Sigmoid colon (tissue), 7 donors: ENCODE results near the gene PRSS48. TPM values are rescaled to one million over a fixed set of nuclear protein-coding genes. Genes with fewer than 3 reads are reported as not detected.

Experiments used
- DNase-seq: peaks from one replicate; pipeline ENCODE4 v3.0.0-alpha.2; 2019
- H3K27ac ChIP-seq, 4 donors: fragments of 200-600 bp; sonication (generic); one replicate each; pipeline ENCODE4 v1.5.1; 2016 to 2019; ENCODE audit warnings: mild to moderate bottlenecking in 1 of 4
- H3K27me3 ChIP-seq, 3 donors: fragments of 200-600 bp; sonication (generic); one replicate each; pipeline ENCODE4 v1.5.1; 2019; ENCODE audit warnings: mild to moderate bottlenecking in 1 of 3
- H3K36me3 ChIP-seq, 4 donors: fragments of 200-600 bp; sonication (generic); one replicate each; pipeline ENCODE4 v1.5.1; 2016 to 2019
- H3K4me1 ChIP-seq, 4 donors: fragments of 200-600 bp; sonication (generic); one replicate each; pipeline ENCODE4 v1.5.1; 2017 to 2019
- H3K4me3 ChIP-seq, 4 donors: fragments of 200-600 bp; sonication (generic); one replicate each; pipeline ENCODE4 v1.5.1; 2017 to 2019; ENCODE audit warnings: mild to moderate bottlenecking in 2 of 4, moderate library complexity in 1 of 4
- H3K9me3 ChIP-seq, 4 donors: fragments of 200-600 bp in 3 of 4; sonication (generic) in 3 of 4; one replicate each; pipeline versions ENCODE4 v1.5.1 to v1.6.1; 2013 to 2019
- CTCF ChIP-seq, 4 experiments: fragments of 450-650 bp in 3 of 4; fragments of 200-600 bp in 1 of 4; IDR thresholded peaks; one replicate each; pipeline ENCODE4 v1.5.1; 2016 to 2019; ENCODE audit warnings: antibody characterized with exemption in 4 of 4, mild to moderate bottlenecking in 3 of 4, moderate library complexity in 2 of 4
- EP300 ChIP-seq, 4 donors: sonication (generic); formaldehyde crosslinking; IDR thresholded peaks; one replicate each; pipeline ENCODE4 v1.6.1; 2017; ENCODE audit warnings: antibody characterized with exemption in 4 of 4
- POLR2A ChIP-seq, 2 donors: fragments of 450-650 bp; IDR thresholded peaks; one replicate each; pipeline ENCODE4 v1.6.1; 2016; ENCODE audit warnings: antibody characterized with exemption in 2 of 2, mild to moderate bottlenecking in 2 of 2, moderate library complexity in 2 of 2
- POLR2AphosphoS5 ChIP-seq, 4 donors: sonication (generic); formaldehyde crosslinking; IDR thresholded peaks; one replicate each; pipeline ENCODE4 v1.6.1; 2017; ENCODE audit warnings: antibody characterized with exemption in 4 of 4
- whole genome bisulfite sequencing, 2 donors: extraction: QIAGEN DNeasy Blood & Tissue Kit; methylation state at CpG; one replicate each; pipeline ENCODE4 v1.1.7; 2013; 5-methylcytosine and 5-hydroxymethylcytosine counted together
- intact Hi-C: fragments of 100-400 bp; cut with DNase I; formaldehyde crosslinking; loops from one replicate; pipeline ENCODE4 v1.15.1; 2023
- polyA plus RNA-seq, 3 donors: library from polyadenylated mRNA; stranded (reverse); fragments of 200-250 nt; gene quantifications; one replicate each; pipeline ENCODE4 v1.2.3, GENCODE V29; 2013
- total RNA-seq, 4 donors: library from RNA; depleted of rRNA; stranded (reverse); fragments of >200 nt; gene quantifications; one replicate each; pipeline ENCODE4 v1.1.0, GENCODE V29; 2016
- donor health status: healthy with polysubstance abuse.
- donor health status: Bipolar disorder and iron deficiency.
- donor health status: healthy.

The PRSS48 gene
- total and polyA plus RNA-seq, 7 donors: not detected

DNA sequence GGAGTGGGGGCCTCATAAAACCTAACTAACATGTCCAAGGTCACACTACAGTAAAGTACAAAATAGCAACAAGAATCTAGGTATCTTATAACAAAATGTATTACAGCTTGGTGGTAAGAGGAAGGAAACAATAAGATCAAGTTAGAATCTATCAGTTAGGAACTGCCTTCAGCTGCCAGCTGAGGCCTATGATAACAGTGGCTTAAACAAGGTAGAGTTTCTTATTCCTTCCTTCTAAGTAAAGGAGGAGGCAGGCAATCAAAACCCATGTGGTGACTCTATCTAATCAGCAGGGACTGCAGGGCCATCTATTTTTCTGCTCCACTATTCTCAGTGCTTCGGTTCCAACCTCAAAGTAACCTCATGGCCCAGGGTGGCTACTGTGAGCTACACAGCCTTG is 37.5 kb downstream of the PRSS48 start:
- Histone ChIP-seq H3K36me3 (no peaks in the 10 kb centered on the region), H3K27me3 (no peaks in the 10 kb centered on the region), H3K9me3 (no peaks in the 10 kb centered on the region), H3K27ac (peak overlapping the region; percentile 42 to 92 (median 66)), H3K4me3 (no peak overlapping the region), H3K4me1 (peaks cover 0 to 70% (median 54%) of the 10 kb centered on the region in 4 donors)
- DNase-seq: no peak
- intact Hi-C loops: no loop called here
- TF ChIP-seq EP300 (IDR thresholded peaks at IDR 0.05) (no peak), POLR2AphosphoS5 (IDR thresholded peaks at IDR 0.05) (no peak)
- WGBS, 2 donors: 63 to 86% methylated on average over 1 of the region's 1 CpG

GRCh38 chr4:151315212-151315886 is 38.4 kb downstream of the PRSS48 start:
- DNase-seq: no peak
- H3K4me1 ChIP-seq: peaks cover 0 to 70% (median 56%) of the 10 kb centered on the region in 4 donors
- no peaks in the 10 kb centered on the region for H3K27me3 ChIP-seq
- WGBS, 2 donors: 71 to 73% methylated on average over 2 of the region's 2 CpGs
- H3K4me3 ChIP-seq: no peak overlapping the region
- TF ChIP-seq POLR2AphosphoS5 (IDR thresholded peaks at IDR 0.05) (no peak), EP300 (IDR thresholded peaks at IDR 0.05) (no peak), POLR2A (IDR thresholded peaks at IDR 0.05) (no peak), CTCF (IDR thresholded peaks at IDR 0.05) (no peak)
- H3K9me3 ChIP-seq: no peaks in the 10 kb centered on the region
- H3K27ac ChIP-seq: peak overlapping the region; percentile 42 to 92 (median 66)
- H3K36me3 ChIP-seq: no peaks in the 10 kb centered on the region
- intact Hi-C loops: loop anchor here (5.0 kb wide), 1 partner anchor 447 kb away; the partner anchor contains the start of gene GATB

- TF ChIP-seq EP300 (IDR thresholded peaks at IDR 0.05) (no peak), POLR2AphosphoS5 (IDR thresholded peaks at IDR 0.05) (no peak), POLR2A (IDR thresholded peaks at IDR 0.05) (no peak), CTCF (IDR thresholded peaks at IDR 0.05) (no peak)
- intact Hi-C loops: loop anchor here (5.0 kb wide), 1 partner anchor 446 kb away; the partner anchor contains the start of gene GATB
- no peak for DNase-seq
- H3K4me3 ChIP-seq: no peak overlapping the region
- peaks cover 0 to 73% (median 61%) of the 10 kb centered on the region in 4 donors for H3K4me1 ChIP-seq
- H3K27me3 ChIP-seq: no peaks in the 10 kb centered on the region
- no peaks in the 10 kb centered on the region for H3K9me3 ChIP-seq
- H3K27ac ChIP-seq: peak overlapping the region; percentile 1 to 92 (median 22)
- 8 to 47% methylated on average over 2 of the region's 2 CpGs for WGBS, 2 donors
- H3K36me3 ChIP-seq: no peaks in the 10 kb centered on the region
These were observed 39.7 kb downstream of the PRSS48 start for GRCh38 chr4:151316645-151317044.

DNA sequence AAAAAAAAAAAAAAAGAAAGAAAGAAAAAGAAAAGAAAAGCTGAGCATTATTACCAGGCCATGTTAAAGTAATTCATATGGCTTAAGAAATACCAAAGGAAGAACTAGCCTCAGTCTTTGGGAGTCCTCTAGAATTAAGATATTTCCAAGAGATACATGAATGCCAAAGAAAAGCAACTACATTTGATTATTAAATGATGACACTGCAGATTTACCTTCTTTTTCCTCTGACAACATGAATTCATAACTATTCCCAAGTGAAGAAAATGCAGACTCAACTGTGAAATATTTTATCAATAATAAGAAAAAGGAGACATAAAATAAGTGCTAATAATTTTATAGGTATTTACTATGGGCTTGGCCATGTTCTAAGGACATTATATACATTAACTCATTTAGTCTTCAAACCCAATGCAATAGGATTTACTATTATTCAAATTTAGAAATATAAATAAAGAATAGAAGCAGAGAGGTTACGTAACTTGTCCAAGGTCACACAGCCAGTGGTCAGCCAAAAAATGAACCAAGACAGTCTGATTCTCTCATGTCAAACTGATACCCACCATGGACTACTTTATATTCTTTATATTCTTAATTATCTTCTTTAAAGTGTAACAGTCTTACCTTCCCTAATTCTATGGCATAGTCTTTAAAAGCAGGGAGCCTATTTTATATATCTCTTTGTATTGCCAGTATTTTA is 41.5 kb downstream of the PRSS48 start:
- H3K4me3 ChIP-seq: no peak overlapping the region
- no peak for DNase-seq
- H3K27ac ChIP-seq: peak overlapping the region in 1 of 4 donors; percentile 92
- intact Hi-C loops: loop anchor here (5.0 kb wide), 1 partner anchor 444 kb away; the partner anchor contains the start of gene GATB
- no peaks in the 10 kb centered on the region for H3K9me3 ChIP-seq
- TF ChIP-seq EP300 (IDR thresholded peaks at IDR 0.05) (no peak), CTCF (IDR thresholded peaks at IDR 0.05) (no peak), POLR2A (IDR thresholded peaks at IDR 0.05) (no peak), POLR2AphosphoS5 (IDR thresholded peaks at IDR 0.05) (no peak)
- WGBS, 2 donors: 92 to 97% methylated on average over 1 of the region's 1 CpG
- H3K27me3 ChIP-seq: no peaks in the 10 kb centered on the region
- peaks cover 0 to 92% (median 76%) of the 10 kb centered on the region in 4 donors for H3K4me1 ChIP-seq
- H3K36me3 ChIP-seq: no peaks in the 10 kb centered on the region

GRCh38 chr4:151319490-151319889 is 42.5 kb downstream of the PRSS48 start:
- intact Hi-C loops: loop anchor here (5.0 kb wide), 1 partner anchor 443 kb away; the partner anchor contains the start of gene GATB
- no peaks in the 10 kb centered on the region for H3K27me3 ChIP-seq
- DNase-seq: no peak
- TF ChIP-seq EP300 (IDR thresholded peaks at IDR 0.05): no peak
- no peak for TF ChIP-seq CTCF (IDR thresholded peaks at IDR 0.05)
- no peak for TF ChIP-seq POLR2A (IDR thresholded peaks at IDR 0.05)
- no peak for TF ChIP-seq POLR2AphosphoS5 (IDR thresholded peaks at IDR 0.05)
- peaks cover 0 to 85% (median 71%) of the 10 kb centered on the region in 4 donors for H3K4me1 ChIP-seq
- H3K9me3 ChIP-seq: no peaks in the 10 kb centered on the region
- 81 to 89% methylated on average over 1 of the region's 1 CpG for WGBS, 2 donors
- H3K27ac ChIP-seq: peak overlapping the region in 2 of 4 donors; percentile 89 to 92
- H3K36me3 ChIP-seq: no peaks in the 10 kb centered on the region
- H3K4me3 ChIP-seq: no peak overlapping the region
